Measurements from ENCODE around the gene NCAPG.
"Not testable (repeated sequence)": the region's sequence is repeated elsewhere in the genome, so short reads cannot be mapped to it uniquely, and the experiment has no call there.

Gene NCAPG

GRCh38 chr4:17797808-17798207, 13.0 kb upstream of the NCAPG start:
- no peak for DNase-seq

- no peak for DNase-seq
Observed at GRCh38 chr4:17805580-17806155, 5.1 kb upstream of the NCAPG start.

DNA sequence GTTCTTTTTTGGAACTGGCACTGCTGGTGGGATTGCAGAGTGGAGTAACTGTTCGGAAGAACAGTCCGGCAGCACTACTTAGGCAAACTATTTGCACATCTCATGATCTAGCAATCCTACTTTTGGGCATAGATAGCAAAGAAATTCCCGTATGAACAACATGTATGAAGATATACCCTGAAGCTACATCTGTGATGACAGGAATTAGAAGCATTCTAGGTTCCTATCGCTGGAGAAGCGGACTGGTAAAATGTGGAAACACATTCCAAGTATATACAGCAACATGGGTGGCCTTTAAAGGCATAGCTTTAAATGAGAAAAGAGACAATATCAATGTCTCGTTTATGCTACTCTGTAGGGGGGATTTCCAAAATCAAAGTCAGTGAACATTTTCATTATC, 3.3 kb upstream of the NCAPG start:
- DNase-seq, result peak; percentile 45

- DNase-seq, result no peak
Observed at GRCh38 chr4:17809667-17810066, 1.1 kb upstream of the NCAPG start.

DNA sequence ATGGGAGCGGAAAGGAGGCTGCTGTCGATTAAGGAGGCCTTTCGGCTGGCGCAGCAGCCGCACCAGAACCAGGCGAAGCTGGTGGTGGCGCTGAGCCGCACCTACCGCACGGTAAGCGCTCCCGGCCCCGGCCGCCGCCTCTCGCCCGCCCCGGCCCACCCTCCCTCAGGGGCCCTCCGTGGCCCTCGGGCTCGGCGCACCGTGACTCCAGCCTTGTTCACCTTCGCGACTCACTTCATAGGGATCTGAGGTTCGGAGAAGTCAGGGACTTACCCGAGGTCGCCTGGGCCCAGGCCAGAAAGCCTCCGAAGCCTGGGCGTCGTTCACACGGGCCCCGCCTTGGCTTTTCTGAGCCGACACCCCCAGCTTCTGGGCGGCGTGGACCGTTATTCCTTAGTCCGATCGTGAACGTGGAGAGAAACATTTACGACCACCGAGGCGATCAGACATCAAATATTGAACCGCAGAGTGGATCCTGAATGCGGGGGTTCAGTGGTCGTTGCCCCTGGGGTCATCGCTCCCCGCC, 362 bp downstream of the NCAPG start:
- DNase-seq, result no peak

- DNase-seq, result no peak
Observed at GRCh38 chr4:17812125-17812524, 1.3 kb downstream of the NCAPG start.

DNA sequence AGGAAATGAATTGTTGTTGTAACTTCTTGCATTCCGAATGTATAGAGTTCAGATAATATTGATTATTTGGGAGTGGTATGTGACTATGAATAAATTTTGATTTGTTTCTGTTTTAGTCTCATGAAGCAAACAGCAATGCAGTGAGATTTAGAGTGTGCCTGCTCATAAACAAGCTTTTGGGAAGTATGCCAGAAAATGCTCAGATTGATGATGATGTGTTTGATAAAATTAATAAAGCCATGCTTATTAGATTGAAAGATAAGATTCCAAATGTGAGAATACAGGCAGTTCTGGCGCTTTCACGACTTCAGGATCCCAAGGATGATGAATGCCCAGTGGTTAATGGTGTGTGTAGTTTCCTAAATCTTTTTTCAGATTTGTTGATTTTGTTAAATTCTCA, 2.0 kb downstream of the NCAPG start:
- no peak for DNase-seq

DNA sequence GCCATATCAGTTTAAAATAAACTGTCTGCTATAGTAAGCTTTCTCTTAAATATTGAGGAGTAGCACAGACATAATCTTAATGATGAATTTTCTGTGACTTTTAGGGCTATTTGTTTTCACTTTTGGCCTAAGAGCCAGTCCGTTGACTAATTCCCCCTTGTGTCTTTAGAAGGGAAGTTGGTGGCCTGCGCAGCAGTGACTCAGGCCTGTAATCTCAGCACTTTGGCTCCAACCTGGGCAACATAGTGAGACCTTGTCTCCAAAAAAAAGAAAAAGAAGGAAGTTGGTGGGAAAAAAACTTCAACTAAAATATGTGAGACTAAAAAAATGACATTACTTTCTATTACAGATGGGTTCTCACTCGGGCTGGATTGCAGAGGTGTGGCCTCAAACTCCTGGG, 3.4 kb downstream of the NCAPG start:
- DNase-seq, result peak; percentile 43

DNA sequence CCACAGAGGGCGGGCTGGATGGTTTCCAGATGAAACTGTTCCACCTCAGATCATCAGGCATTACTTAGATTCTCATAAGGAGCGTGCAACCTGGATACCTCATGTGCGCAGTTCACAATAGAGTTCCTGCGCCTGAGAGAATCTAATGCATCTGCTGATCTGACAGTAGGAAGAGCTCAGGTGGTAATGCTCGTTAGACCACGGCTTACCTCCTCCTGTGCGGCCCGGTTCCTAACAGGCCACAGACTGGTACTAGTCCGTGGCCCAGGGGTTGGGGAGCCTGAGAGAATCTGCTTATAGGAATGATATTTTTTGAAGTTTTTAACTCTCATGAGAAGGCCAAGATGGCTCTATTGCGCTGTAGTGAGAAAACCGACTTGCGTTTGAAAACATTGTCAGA, 5.4 kb downstream of the NCAPG start:
- DNase-seq, result no peak

DNA sequence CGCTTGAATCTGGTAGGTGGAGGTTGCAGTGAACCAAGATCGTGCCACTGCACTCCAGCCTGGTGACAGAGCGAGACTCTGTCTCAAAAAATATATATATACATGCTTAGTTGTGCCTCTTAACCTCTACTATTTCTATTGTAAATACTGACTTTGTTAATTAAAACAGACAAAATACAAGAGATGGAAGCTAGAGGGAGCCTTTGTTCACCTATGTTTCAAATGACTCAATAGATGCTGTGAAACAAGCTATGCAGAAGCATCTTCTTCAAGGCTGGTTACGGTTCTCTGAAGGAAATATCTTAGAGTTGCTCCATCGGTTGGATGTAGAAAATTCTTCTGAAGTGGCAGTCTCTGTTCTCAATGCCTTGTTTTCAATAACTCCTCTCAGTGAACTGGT, 6.2 kb downstream of the NCAPG start:
- DNase-seq, result peak; percentile 76

GRCh38 chr4:17823871-17824669, 13.3 kb downstream of the NCAPG start:
- no peak for DNase-seq

GRCh38 chr4:17846266-17846665, 35.5 kb downstream of the NCAPG start:
- DNase-seq, result peak; percentile 64

DNA sequence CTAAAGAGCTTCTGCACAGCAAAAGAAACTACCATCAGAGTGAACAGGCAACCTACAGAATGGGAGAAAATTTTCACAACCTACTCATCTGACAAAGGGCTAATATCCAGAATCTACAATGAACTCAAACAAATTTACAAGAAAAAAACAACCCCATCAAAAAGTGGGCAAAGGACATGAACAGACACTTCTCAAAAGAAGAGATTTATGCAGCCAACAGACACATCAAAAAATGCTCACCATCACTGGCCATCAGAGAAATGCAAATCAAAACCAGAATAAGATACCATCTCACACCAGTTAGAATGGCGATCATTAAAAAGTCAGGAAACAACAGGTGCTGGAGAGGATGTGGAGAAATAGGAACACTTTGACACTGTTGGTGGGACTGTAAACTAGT, 39.5 kb downstream of the NCAPG start:
- not testable (repeated sequence) for DNase-seq

DNA sequence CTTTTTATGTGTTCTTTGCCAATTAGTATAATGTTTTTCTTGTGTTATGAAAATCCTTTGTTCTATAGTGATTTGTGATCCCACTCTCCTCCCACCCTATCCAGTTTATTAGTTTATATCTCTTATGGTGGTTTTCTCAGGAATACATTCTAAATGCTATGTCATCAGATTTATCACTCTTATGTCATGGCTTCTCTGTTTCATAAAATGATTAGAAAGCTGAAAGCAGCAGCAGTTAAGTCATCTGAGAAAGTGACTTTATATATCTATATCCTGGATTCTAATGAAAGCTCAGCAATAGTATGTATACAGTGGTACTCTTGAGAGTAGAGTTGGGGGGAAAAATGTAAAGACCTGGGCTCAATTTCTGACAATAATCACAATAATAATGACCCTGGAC, 41.2 kb downstream of the NCAPG start:
- DNase-seq, result no peak

DNA sequence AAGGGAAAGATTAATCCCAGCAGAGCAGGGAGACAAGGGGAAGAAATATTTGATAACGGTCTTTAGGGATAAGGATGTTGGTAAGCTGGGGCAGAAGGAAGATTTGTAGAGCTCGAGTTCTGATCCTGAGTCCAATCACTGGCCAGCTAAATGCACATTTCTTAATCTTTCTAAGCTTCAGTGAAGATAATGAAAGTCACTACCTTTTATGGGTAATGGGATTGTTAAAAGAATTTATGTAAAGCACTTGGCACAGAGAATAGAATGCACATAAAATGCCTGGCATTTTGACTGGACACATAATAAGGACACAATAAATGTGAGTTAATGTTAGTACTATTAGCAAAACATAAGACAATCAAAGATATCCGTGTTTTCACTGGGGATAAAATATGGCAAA, 43.3 kb downstream of the NCAPG start:
- peak; percentile 38 for DNase-seq

DNA sequence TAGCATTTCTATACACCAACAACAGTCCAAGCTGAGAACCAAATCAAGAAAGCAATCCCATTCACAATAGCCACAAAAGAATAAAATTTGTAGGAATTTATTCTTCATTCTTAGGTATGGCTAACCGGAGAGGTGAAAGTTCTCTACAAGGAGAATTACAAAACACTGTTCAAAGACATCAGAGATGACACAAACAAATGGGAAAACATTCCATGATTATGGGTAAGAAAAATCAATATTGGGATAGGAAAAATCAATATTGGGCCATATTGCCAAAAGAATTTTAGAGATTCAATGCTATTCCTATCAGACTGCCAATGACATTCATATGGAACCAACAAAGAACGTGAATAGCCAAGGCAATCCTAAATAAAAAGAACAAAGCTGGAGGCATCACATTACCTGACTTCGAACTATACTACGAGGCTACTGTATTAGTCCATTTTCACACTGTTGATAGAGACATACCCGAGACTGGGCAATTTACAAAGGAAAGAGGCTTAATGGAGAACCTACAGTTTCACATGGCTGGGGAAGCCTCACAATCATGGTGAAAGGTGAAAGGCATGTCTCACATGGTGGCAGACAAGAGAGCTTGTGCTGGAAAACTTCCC, 49.1 kb downstream of the NCAPG start:
- no peak for DNase-seq

DNA sequence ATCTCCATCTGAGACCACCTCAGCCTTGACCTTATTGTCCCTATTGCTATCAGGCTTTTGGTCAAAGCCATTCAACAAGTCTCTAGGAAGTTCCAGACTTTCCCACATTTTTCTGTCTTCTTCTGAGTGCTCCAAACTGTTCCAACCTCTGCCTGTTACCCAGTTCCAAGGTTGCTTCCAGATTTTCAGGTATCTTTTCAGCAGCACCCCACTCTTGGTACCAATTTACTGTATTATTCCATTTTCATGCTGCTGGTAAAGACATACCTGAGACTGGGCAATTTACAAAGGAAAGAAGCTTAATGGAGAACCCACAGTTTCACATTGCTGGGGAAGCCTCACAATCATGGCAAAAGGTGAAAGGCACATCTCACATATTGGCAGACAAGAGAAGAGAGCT, 51.1 kb downstream of the NCAPG start:
- DNase-seq, result not testable (repeated sequence)

- DNase-seq, result no peak
Observed at GRCh38 chr4:17865866-17866363, 55.1 kb downstream of the NCAPG start.

DNA sequence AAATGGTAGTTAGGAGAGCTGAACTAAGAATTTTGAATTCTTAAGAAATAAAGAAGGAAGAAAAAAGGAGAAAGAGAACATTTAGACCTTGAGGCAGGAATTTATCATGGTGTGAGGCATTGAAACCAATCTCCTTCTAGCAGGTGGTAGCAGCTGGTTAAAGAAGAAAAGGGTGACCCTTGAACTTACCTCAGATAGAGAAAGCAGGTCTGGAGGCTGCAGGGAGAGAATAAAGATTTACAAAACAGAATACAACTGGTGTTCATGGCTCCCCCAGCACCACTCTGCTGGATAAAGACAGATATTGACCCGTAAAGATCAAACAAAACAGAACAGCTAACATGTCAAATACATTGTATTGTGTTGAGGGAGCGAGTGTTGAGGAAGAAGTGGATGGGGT, 56.0 kb downstream of the NCAPG start:
- no peak for DNase-seq

GRCh38 chr4:17867276-17867675, 56.5 kb downstream of the NCAPG start:
- DNase-seq, result no peak

DNA sequence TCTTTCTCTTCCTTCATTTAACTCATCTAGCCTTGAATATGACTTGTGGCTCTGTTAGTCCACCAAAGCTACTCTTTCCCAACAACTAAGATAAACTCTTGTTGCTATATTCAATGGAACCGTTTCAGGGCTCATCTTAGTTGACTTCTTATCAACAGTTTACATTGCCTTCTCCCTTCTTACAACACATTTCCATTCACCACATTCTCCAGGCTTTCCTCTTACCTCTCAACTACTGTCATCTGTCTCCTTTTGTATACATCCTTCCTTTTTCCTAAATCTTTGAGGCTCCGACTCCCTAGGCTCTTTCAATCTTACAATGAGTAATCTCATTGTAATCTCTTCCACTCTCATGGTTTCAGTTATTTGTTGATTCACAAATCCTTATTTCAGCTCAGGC, 58.5 kb downstream of the NCAPG start:
- no peak for DNase-seq

GRCh38 chr4:17875402-17876070, 64.8 kb downstream of the NCAPG start:
- DNase-seq, result no peak

GRCh38 chr4:17876943-17877342, 66.2 kb downstream of the NCAPG start:
- no peak for DNase-seq

All from fibroblast of skin of scalp (primary cell).